Epithelial cell of esophagus (primary cell): ENCODE data around the gene CISTR.

Experiments
- DNase-seq: peaks from one replicate; pipeline ENCODE4 v3.0.0; 2010; ENCODE audit warnings: low read depth
- H3K4me3 ChIP-seq: 2 replicates; pipeline ENCODE4 v1.5.1; 2011; ENCODE audit warnings: mild to moderate bottlenecking, low read length, control low read depth
- TF ChIP-seq, protein P1 (sequence below): IDR thresholded peaks from 2 replicates; pipeline ENCODE4 v1.5.1; 2011; ENCODE audit warnings: low read depth, mild to moderate bottlenecking, low read length, control low read depth, inconsistent platforms; ENCODE audit not compliant: insufficient read depth; ENCODE audit errors: missing control alignments

Gene CISTR

DNA sequence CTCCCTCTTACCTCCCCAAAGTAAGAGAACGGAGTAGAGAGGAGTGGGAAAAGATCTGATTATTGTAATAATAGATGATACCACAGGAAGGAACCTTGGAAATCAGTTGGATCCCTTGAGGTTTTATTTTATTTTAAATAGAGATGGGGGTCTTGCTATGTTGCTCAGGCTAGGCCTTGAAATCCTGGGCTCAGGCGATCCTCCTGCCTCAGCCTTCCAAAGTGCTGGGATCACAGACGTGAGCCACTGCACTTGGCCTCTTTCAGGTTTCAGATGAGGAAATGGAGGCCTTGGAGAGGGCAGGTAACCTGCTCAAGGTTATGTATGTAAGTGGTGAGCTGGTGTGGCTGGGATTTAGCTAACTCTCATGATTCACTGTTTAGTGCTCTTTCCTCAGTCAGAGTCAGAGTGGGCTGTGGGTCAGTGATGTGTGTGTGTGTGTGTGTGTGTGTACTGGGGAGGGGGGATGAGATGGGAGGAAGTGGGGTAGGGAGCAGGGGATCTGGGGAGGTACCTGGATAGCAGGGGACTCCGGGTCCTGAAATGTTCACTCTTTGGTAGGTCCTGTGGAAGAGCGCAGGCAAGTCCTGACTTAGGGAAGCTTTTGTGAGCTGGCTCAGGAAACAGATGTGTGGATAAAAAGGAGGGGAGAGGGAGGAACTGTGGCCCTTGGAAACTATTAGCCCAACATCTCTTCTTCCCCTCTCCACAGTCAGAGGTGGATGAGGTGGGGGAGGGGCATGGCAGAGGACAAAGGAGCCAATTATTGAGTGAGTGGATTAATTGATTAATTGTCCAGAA lies 4.7 kb upstream of the CISTR start:
- TF ChIP-seq, protein P1, sequence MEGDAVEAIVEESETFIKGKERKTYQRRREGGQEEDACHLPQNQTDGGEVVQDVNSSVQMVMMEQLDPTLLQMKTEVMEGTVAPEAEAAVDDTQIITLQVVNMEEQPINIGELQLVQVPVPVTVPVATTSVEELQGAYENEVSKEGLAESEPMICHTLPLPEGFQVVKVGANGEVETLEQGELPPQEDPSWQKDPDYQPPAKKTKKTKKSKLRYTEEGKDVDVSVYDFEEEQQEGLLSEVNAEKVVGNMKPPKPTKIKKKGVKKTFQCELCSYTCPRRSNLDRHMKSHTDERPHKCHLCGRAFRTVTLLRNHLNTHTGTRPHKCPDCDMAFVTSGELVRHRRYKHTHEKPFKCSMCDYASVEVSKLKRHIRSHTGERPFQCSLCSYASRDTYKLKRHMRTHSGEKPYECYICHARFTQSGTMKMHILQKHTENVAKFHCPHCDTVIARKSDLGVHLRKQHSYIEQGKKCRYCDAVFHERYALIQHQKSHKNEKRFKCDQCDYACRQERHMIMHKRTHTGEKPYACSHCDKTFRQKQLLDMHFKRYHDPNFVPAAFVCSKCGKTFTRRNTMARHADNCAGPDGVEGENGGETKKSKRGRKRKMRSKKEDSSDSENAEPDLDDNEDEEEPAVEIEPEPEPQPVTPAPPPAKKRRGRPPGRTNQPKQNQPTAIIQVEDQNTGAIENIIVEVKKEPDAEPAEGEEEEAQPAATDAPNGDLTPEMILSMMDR = no peak
- no peak for DNase-seq
- no peak overlapping the region for H3K4me3 ChIP-seq

DNA sequence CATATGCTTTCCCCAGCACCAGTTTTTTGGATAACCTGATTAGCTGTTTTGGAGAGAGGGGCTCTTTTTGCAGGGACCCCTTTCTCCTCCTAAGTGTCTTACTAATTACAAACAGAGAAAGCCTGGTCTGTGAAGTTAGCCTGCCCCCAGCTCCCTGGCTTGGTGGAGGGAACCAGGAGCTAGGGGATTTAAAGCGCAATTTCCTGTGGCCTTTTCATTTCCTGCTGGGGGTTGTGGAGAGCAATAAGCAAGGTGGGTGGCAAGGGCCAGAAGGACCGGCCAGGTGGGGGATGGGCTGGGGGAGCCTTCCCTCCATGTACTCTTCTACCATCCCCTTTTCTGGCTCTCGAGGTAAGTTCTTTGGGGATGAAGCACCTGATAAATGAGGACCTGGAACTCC lies 4.1 kb upstream of the CISTR start:
- no peak overlapping the region for H3K4me3 ChIP-seq
- TF ChIP-seq, protein P1 = no peak
- DNase-seq = no peak

DNA sequence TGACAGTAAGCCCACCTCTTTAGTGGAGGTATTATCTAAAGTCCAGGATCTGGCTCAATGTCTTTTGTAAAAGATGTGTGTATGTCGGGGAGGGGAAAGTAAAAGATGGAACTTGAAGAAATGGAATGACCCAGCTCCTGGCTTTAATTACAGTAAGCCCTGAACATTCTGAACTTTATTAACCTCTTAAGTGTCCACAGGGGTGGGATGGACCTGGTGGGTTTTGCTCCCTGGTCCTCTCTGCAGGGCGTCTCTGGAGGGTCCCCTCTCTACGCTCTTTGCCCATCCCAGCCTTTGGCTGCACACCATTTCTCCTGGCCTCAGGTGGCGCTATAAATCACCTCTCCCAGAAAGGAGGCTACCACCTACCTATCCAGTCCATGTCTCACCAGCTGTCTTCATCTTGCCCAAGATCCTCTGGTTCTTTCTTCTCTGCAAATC lies 3.7 kb upstream of the CISTR start:
- TF ChIP-seq, protein P1 = no peak
- DNase-seq = no peak
- H3K4me3 ChIP-seq = no peak overlapping the region

GRCh38 chr12:53754633-53755264 lies 3.0 kb upstream of the CISTR start:
- DNase-seq = no peak
- TF ChIP-seq, protein P1 = no peak
- no peak overlapping the region for H3K4me3 ChIP-seq

DNA sequence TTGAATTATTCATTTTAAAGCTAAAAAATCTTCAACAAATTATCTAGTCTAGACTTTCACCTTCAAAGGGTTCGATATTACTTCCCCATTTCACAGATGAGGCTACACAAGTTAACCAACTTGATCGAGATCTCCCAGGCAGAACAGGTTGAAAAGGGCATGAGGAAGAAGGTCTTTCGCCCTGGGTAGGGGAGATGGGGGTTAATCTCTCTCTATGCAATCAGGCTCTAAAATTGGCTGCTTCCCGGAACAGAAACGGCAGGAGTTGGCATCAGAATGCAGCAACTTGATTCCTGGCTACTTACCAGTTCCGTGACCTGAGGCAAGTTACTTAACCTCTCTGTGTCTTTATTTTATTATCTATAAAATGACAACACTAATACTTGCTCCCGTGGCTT lies 2.4 kb upstream of the CISTR start:
- TF ChIP-seq, protein P1 = no peak
- H3K4me3 ChIP-seq = no peak overlapping the region
- no peak for DNase-seq

DNA sequence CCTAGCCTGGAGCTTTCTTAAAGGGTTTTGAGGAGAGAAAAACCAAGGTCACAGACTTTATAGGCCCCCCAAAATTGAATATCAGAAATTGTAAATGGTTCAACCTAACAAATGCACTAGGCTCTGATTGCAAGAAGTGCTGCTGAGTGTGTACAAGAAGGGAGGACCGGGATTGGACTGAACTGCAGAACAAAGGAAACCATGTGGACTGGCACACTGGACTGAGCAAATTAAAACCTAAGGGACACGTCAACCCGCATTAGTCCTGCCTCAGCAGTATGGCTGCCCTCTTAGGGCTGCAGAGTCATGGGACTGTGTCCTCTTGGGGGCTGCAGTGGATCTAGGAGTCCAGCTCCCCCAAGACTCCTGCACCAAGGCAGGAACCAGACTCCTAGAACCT lies 842 bp upstream of the CISTR start:
- TF ChIP-seq, protein P1 = no peak
- DNase-seq = no peak
- H3K4me3 ChIP-seq = no peak overlapping the region

GRCh38 chr12:53752192-53752601 lies 418 bp upstream of the CISTR start:
- TF ChIP-seq, protein P1 = no peak
- no peak overlapping the region for H3K4me3 ChIP-seq
- DNase-seq = no peak
